H9 (cell line): ENCODE results near the gene TARP.

ENCODE experiments used
- DNase-seq: peaks from one replicate; pipeline ENCODE4 v3.0.0-alpha.2; 2017
- H2AFZ ChIP-seq: one replicate; pipeline ENCODE4 v1.6.1; 2013; ENCODE audit warnings: mild to moderate bottlenecking, low read length, control low read depth, moderate library complexity
- H2AK5ac ChIP-seq: 2 replicates; pipeline ENCODE4 v1.6.1; 2013; ENCODE audit warnings: low read length, control low read depth, mixed read lengths; ENCODE audit not compliant: insufficient read length
- H2BK120ac ChIP-seq: one replicate; pipeline ENCODE4 v1.6.1; 2013; ENCODE audit warnings: low read depth, mild to moderate bottlenecking, low read length, control low read depth, inconsistent platforms; ENCODE audit not compliant: poor library complexity, severe bottlenecking
- H2BK12ac ChIP-seq: 2 replicates; pipeline ENCODE4 v1.6.1; 2013; ENCODE audit warnings: low read length, control low read depth, mixed read lengths, low read depth; ENCODE audit not compliant: insufficient read length
- H2BK15ac ChIP-seq: 2 replicates; pipeline ENCODE4 v1.6.1; 2013; ENCODE audit warnings: low read depth, low read length, control low read depth
- H2BK20ac ChIP-seq: one replicate; pipeline ENCODE4 v1.6.1; 2013; ENCODE audit warnings: low read depth, mild to moderate bottlenecking, low read length, control low read depth, inconsistent platforms; ENCODE audit not compliant: poor library complexity, severe bottlenecking
- H2BK5ac ChIP-seq: 2 replicates; pipeline ENCODE4 v1.6.1; 2013; ENCODE audit warnings: low read length, control low read depth, mixed read lengths; ENCODE audit not compliant: insufficient read length
- H3K14ac ChIP-seq: 2 replicates; pipeline ENCODE4 v1.6.1; 2013; ENCODE audit warnings: low read length, control low read depth; ENCODE audit not compliant: insufficient read depth
- H3K18ac ChIP-seq: 2 replicates; pipeline ENCODE4 v1.6.1; 2013; ENCODE audit warnings: low read depth, mild to moderate bottlenecking, mixed read lengths, low read length, control low read depth; ENCODE audit not compliant: insufficient read length
- H3K23ac ChIP-seq: 2 replicates; pipeline ENCODE4 v1.6.1; 2013; ENCODE audit warnings: low read length, control low read depth, mixed read lengths, low read depth; ENCODE audit not compliant: insufficient read length
- H3K23me2 ChIP-seq: 2 replicates; pipeline ENCODE4 v1.6.1; 2013; ENCODE audit warnings: low read depth, mild to moderate bottlenecking, mixed read lengths, low read length, control low read depth; ENCODE audit not compliant: insufficient read length, poor library complexity, severe bottlenecking
- H3K27ac ChIP-seq: 2 replicates; pipeline ENCODE4 v1.5.1; 2013; ENCODE audit warnings: low read length, control low read depth, mixed read lengths, low read depth; ENCODE audit not compliant: insufficient read length
- H3K27me3 ChIP-seq: 2 replicates; pipeline ENCODE4 v1.6.1; 2013; ENCODE audit warnings: low read length, control low read depth, inconsistent platforms; ENCODE audit not compliant: insufficient read depth
- H3K4ac ChIP-seq: 2 replicates; pipeline ENCODE4 v1.6.1; 2013; ENCODE audit warnings: low read depth, mild to moderate bottlenecking, control low read depth, inconsistent platforms, low read length, moderate library complexity
- H3K4me1 ChIP-seq: 2 replicates; pipeline ENCODE4 v1.6.1; 2013; ENCODE audit warnings: low read length, control low read depth, inconsistent platforms; ENCODE audit not compliant: insufficient read depth
- H3K4me2 ChIP-seq: 2 replicates; pipeline ENCODE4 v1.6.1; 2013; ENCODE audit warnings: low read length, control low read depth, mixed read lengths; ENCODE audit not compliant: insufficient read length, insufficient read depth
- H3K56ac ChIP-seq: 2 replicates; pipeline ENCODE4 v1.6.1; 2013; ENCODE audit warnings: low read depth, mild to moderate bottlenecking, mixed read lengths, low read length, control low read depth; ENCODE audit not compliant: insufficient read length
- H3K79me1 ChIP-seq: 2 replicates; pipeline ENCODE4 v1.6.1; 2013; ENCODE audit warnings: low read depth, mild to moderate bottlenecking, moderate library complexity, low read length, control low read depth, inconsistent platforms; ENCODE audit not compliant: insufficient read depth, poor library complexity, severe bottlenecking
- H3K79me2 ChIP-seq: 2 replicates; pipeline ENCODE4 v1.6.1; 2013; ENCODE audit warnings: low read length, control low read depth, inconsistent platforms; ENCODE audit not compliant: insufficient read depth
- H3K9ac ChIP-seq: 2 replicates; pipeline ENCODE4 v1.6.1; 2013; ENCODE audit warnings: low read length, control low read depth, mixed read lengths; ENCODE audit not compliant: insufficient read length; ENCODE audit errors: extremely low read depth
- H3K9me3 ChIP-seq: one replicate; pipeline ENCODE4 v1.6.1; 2013; ENCODE audit warnings: low read depth, low read length, inconsistent platforms; ENCODE audit not compliant: control insufficient read depth
- H3T11ph ChIP-seq: one replicate; pipeline ENCODE4 v1.6.1; 2013; ENCODE audit warnings: mild to moderate bottlenecking, low read length, control low read depth, inconsistent platforms
- H4K20me1 ChIP-seq: one replicate; pipeline ENCODE4 v1.6.1; 2013; ENCODE audit not compliant: control insufficient read depth, insufficient read length, insufficient read depth
- H4K5ac ChIP-seq: 2 replicates; pipeline ENCODE4 v1.6.1; 2013; ENCODE audit warnings: low read depth, mild to moderate bottlenecking, mixed read lengths, low read length, control low read depth; ENCODE audit not compliant: insufficient read length
- H4K8ac ChIP-seq: replicated peaks from 2 replicates; pipeline ENCODE4 v1.6.1; 2013; ENCODE audit warnings: low read length, control low read depth, mixed read lengths, low read depth; ENCODE audit not compliant: insufficient read length
- H4K91ac ChIP-seq: 2 replicates; pipeline ENCODE4 v1.6.1; 2013; ENCODE audit warnings: low read depth, mild to moderate bottlenecking, moderate library complexity, mixed read lengths, low read length, control low read depth; ENCODE audit not compliant: insufficient read length
- H3K27ac Mint-ChIP-seq, 3 experiments: 2 replicates in 2 of 3; 3 replicates in 1 of 3; pipeline ENCODE4 v1.8.0; 2020 to 2021; ENCODE audit warnings: mixed read lengths in 3 of 3, mild to moderate bottlenecking in 1 of 3, moderate library complexity in 1 of 3
- H3K27me3 Mint-ChIP-seq: 2 replicates; pipeline ENCODE4 v1.8.0; 2021; ENCODE audit warnings: low read depth, mild to moderate bottlenecking, moderate library complexity, mixed read lengths
- H3K36me3 Mint-ChIP-seq, 3 experiments: 2 replicates in 2 of 3; 3 replicates in 1 of 3; pipeline ENCODE4 v1.8.0; 2020 to 2021; ENCODE audit warnings: low read depth in 3 of 3, mixed read lengths in 3 of 3; ENCODE audit not compliant: insufficient read depth in 1 of 3
- H3K4me1 Mint-ChIP-seq, 2 experiments: 2 replicates each; pipeline ENCODE4 v1.8.0; 2020; ENCODE audit warnings: mixed read lengths in 2 of 2
- H3K4me3 Mint-ChIP-seq, 2 experiments: 2 replicates in 1 of 2; 3 replicates in 1 of 2; pipeline ENCODE4 v1.8.0; 2020 to 2021; ENCODE audit warnings: mild to moderate bottlenecking in 2 of 2, mixed read lengths in 2 of 2, moderate library complexity in 1 of 2
- H3K9me3 Mint-ChIP-seq, 2 experiments: 2 replicates in 1 of 2; 3 replicates in 1 of 2; pipeline ENCODE4 v1.8.0; 2020; ENCODE audit warnings: mild to moderate bottlenecking in 2 of 2, mixed read lengths in 2 of 2, moderate library complexity in 1 of 2
- CTCF ChIP-seq: fragments of 200-600 bp; sonication (generic); conservative IDR thresholded peaks from 3 replicates; pipeline ENCODE4 v1.8.0; 2021; ENCODE audit warnings: antibody characterized with exemption, mild to moderate bottlenecking
- WGBS: extraction: QIAGEN DNeasy Blood & Tissue Kit; methylation state at CpG from one replicate; pipeline ENCODE4 v1.1.7; 2013; ENCODE audit warnings: missing lambda C conversion rate, low lambda C conversion rate, mixed read lengths; ENCODE audit not compliant: insufficient read length; ENCODE audit errors: extremely low coverage; 5-methylcytosine and 5-hydroxymethylcytosine counted together

TARP gene

GRCh38 chr7:38321515-38321944, 48.1 kb upstream of the TARP start:
- Mint-ChIP-seq H3K36me3 (no peaks in the 10 kb centered on the region), H3K27ac (no peak overlapping the region), H3K27me3 (peaks cover 2% of the 10 kb centered on the region; the same call in 1 of the 2 replicates), H3K9me3 (no peaks in the 10 kb centered on the region), H3K4me3 (no peak overlapping the region), H3K4me1 (peaks cover 13 to 20% of the 10 kb centered on the region in 2 experiments)
- Histone ChIP-seq H3K23ac (no peak overlapping the region), H2BK120ac (no peak overlapping the region), H3K79me1 (no peaks in the 10 kb centered on the region), H3K4ac (no peak overlapping the region), H2BK5ac (no peak overlapping the region), H3K9me3 (no peaks in the 10 kb centered on the region), H2AK5ac (no peak overlapping the region), H3K23me2 (no peaks in the 10 kb centered on the region), H3K9ac (no peak overlapping the region), H2BK20ac (no peak overlapping the region), H3K18ac (no peak overlapping the region), H3K4me1 (0 out of 2 replicates have a peak, but pooled peaks cover 4% of the 10 kb centered on the region), H3K14ac (no peak overlapping the region), H2AFZ (no peak overlapping the region), H4K91ac (no peak overlapping the region), H4K20me1 (no peaks in the 10 kb centered on the region), H3K79me2 (no peaks in the 10 kb centered on the region), H3K27ac (no peak overlapping the region), H4K5ac (no peak overlapping the region), H4K8ac (no peak overlapping the region), H3K56ac (no peak overlapping the region), H2BK15ac (no peak overlapping the region), H3T11ph (no peak overlapping the region), H3K27me3 (no peaks in the 10 kb centered on the region), H3K4me2 (no peak overlapping the region), H2BK12ac (no peak overlapping the region)
- WGBS = no CpG with 5 or more reads among the region's 3 CpGs
- DNase-seq = no peak
- no peak for TF ChIP-seq CTCF
